GM15510 (cell line): ENCODE measurements around the gene MPC1L.

Experiments
- POLR2A ChIP-seq: IDR thresholded peaks from 3 replicates; pipeline ENCODE4 v1.6.1; 2011; ENCODE audit warnings: borderline replicate concordance; ENCODE audit not compliant: insufficient read length; ENCODE audit errors: extremely low read depth

The MPC1L gene

DNA sequence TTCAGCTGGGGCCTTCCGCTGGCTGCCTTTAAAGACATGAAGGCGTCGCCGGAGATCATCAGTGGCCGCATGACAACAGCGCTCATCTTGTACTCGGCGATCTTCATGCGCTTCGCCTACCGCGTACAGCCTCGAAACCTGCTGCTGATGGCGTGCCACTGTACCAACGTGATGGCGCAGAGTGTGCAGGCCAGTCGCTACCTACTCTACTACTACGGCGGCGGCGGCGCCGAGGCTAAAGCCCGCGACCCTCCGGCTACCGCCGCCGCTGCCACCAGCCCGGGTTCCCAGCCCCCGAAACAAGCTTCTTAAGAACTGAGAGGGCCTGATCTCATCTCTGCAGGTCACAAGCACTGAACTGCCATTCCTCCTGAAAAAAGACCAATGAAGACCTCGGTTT lies 437 bp downstream of the MPC1L start:
- no peak for TF ChIP-seq POLR2A

- no peak for TF ChIP-seq POLR2A
Measured at GRCh38 chrX:40625294-40625693, 2.1 kb downstream of the MPC1L start.

DNA sequence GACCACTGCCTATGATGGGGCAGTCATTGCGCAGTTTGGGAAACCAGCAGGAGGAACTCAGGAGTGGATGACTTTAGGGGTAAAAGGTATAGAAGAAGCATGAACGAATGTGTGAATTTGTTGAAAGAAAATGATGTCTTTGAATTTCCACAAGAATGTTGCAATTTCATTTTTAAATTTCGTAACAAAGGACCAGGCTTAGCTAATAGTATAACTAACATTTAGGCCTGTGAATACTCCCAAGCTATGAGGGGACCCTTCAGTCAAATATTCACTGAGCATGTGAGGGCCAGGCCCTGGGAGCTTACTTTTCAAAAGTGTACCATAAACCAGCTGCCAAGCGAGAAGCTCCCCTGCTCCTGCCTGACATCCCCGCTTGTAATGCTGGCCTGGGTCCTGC lies 5.3 kb downstream of the MPC1L start:
- no peak for TF ChIP-seq POLR2A

DNA sequence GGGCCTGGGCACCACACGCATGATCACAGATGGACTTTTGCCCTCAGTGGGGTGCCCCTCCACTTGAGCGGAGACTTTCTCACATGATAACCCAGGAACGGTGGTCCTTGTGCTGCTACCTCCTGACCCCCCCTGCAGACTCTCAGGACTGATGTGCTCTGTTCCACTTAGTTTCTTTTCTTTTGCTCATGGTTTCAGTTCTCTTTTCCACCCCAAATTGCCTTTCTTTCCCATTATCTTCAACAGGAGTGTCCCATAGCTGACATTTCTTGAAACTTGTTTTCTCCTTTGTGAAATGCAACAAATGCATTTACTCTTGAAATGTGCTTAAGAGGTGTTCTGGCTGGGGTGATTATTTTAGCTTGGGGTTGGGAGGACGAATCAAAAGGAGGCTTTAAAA lies 9.0 kb downstream of the MPC1L start:
- TF ChIP-seq POLR2A, result no peak

DNA sequence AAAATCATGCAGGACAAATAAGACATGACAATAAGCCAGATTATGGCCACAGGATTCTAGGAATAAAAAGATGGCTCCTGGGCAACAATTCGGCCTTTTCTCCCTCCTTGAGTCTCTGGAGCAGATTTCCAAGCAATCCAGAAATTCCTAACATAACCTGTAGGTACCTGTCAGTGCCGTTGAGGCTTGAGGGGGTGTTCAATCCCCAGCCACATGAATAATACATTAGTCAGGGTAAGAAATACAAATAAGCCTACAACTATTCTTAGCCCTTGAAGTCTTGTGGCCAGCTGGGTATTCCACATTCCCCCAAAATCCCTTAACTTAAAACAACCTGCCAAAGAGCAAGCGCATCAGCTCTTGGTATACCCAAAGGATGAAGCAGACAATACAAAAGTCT lies 14.5 kb downstream of the MPC1L start:
- no peak for TF ChIP-seq POLR2A

DNA sequence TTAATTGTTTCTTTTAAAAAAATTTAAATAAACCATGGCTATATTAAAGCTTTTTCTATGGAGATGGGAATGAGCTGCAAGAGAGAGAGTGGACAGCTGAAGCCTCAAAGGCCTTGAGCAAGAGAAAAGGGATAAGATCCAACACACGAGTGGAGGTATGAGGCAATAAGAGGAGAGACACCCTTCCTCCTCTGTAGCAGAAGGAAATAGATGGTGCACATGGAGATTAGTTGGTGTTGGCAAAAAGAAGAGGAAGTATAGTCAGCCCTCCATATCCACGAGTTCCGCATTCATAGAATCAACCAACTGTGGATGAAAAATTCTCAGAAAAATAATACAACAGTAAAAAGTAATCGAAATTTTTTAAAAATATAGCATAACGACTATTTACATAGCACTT lies 20.9 kb downstream of the MPC1L start:
- no peak for TF ChIP-seq POLR2A

DNA sequence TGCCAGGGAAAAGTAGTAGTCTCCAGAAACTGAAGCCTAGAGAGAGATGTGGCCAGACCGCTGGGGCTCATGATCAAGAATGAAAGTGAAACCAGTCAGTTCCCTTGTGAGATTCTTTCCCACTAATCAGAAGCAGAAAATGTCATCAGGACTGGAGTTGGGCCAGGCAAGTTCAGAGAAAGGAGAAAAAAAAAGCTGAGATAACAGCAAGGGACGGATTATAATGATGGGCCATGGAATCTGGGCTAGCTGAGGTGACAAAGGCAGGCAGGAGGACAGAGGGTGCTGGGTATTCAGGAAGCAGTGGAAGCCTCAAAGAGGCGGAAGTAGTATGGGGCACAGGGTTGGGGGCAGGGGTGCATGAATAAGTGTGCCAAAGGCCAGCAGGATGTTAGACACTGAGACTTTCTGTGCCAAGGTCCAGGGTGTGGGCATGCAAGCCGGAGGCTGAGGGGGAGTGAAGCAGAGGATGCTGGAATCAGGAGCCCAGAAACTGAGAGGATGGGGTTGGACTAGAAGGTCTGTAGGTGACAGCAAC lies 21.7 kb downstream of the MPC1L start:
- TF ChIP-seq POLR2A, result no peak

- TF ChIP-seq POLR2A, result no peak
Measured at GRCh38 chrX:40646489-40647306, 23.5 kb downstream of the MPC1L start.

GRCh38 chrX:40647307-40648197 lies 24.3 kb downstream of the MPC1L start, which contains the start of gene CXorf38:
CXorf38 (minus strand) TSS chrX:40647561; CDS start chrX:40647520, 41 bp downstream.
- TF ChIP-seq POLR2A, result peak; percentile 78

DNA sequence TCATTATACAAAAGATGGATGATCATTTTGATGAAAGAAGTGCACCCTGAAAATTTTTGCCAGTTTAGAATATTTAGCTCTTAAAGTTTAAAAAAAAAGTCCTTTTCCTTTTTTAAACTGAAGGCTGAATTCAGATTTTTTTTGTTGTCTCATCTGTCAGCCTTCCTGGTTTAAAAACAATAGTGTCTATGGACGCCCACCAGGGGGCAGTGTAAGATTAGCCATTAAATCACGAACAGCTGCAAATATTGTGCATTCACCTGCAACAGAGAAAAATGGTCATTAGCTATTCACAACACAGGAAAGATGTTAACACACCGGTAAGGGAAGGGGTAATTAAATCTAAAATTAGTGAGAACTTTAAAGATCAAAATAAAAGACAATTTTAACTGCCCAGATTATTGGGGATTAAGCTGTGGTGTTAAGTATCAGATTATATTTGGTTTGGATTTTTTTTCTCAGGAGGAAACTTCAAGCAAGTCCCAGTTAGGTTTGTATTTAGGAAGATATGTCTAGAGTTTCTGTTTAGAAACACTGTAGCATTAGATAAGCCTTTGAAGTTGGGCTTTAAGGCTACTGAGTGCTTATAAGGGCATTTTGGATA lies 28.5 kb downstream of the MPC1L start:
- TF ChIP-seq POLR2A, result no peak

DNA sequence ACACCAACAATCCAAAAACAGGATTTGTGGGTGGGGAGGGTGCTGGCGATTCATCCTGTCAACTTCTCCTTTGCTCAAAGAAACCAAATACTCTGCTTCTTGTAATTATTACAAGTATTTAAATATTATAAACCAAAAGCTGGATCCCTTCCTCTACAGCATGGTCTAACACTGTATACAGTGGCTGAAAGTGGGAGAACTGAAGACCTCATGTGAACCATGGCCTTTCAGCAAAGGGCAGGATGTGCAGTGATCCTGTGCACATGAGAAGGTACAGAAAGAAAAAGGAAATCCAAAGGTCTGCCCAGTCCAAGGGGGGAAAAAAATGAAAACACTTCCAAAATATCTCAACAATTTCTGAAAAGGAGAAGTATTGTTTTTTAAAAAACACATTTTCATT lies 29.4 kb downstream of the MPC1L start:
- TF ChIP-seq POLR2A, result no peak

- TF ChIP-seq POLR2A, result no peak
Measured at GRCh38 chrX:40653535-40653934, 30.3 kb downstream of the MPC1L start.

- no peak for TF ChIP-seq POLR2A
Measured at GRCh38 chrX:40660381-40660780, 37.2 kb downstream of the MPC1L start.

- TF ChIP-seq POLR2A, result no peak
Measured at GRCh38 chrX:40661489-40661888, 38.3 kb downstream of the MPC1L start.

DNA sequence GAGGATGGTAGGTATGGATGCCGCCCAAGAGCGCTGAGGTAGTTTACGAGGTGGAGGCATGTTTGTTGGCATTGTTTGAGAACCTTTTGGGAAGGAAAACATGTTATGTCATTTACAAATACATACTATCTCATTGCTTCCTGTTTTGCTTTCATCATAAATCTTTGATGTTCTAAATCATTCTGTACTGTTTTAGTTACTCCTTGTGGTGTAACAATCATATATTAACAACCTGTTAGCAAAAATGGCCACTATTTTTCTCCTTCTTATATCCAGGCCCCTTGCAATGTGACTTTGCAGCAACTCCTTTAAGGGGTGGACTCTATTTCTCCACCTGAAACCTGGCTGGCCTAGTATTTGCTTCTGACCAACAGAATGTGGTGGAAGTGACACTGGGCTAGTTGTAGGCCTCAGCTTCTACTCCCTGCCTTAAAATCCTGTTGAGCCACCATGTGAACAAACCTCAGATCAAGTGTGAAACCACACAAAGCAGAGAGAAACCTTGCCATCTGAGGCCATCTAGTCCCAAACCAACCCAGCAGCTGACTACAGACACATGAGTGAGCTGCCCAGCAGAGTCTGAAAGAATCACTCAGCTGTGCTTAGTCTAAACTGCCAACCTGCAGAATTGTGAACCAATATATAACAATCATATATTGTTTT lies 40.0 kb downstream of the MPC1L start:
- TF ChIP-seq POLR2A, result no peak

DNA sequence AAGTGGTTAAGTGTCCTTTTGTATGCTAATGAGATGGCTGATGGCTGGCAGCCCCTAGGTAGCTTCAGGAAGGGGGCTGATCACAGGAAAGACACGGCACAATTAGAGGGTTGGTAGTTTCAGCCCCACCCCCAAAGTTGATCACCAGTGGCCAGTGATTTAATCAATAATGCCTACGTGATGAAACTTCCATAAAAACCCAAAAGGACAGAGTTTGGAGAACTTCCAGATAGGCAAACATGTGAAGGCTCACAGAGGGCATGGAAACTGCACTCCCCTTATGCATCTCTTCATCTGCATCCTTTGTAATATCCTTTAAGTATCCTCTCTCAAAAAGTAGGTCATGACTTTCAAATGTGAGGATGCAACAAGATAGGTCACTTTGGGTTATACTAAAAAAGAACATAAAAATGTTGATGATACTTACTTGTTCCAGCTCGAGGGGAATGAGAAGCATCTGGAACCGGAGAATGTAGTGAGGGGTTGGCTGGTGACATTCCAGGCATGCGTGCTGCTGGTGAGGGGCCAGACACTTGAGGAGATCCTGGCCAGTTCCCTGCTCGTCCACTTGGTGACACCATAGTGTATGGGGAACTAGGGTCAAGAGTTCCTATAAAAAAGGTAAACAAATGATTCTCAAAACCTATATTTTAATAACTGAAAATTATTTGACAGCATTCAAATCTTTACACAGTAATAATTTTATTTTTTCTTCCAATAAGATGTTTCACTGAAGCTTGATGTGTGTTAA lies 40.8 kb downstream of the MPC1L start:
- no peak for TF ChIP-seq POLR2A
